ENCODE results near the gene A4GALT. TPM values are rescaled to one million over a fixed set of nuclear protein-coding genes. Genes with fewer than 3 reads are reported as not detected.
A peak's percentile ranks its signal among the peaks of the same experiment; 100 is the strongest.

The A4GALT gene
- polyA plus RNA-seq, 1 experiment: 1.8 TPM

GRCh38 chr22:42699976-42700352, 20.7 kb downstream of the A4GALT start:
- H3K4me3 ChIP-seq (ENCODE audit: low read depth, low read length): no peak overlapping the region
- CTCF ChIA-PET: no interaction called here
- no peak for TF ChIP-seq CTCF (IDR thresholded peaks at IDR 0.05; ENCODE audit: low read depth, low read length)
- POLR2A ChIA-PET: no interaction called here
- H3K27me3 ChIP-seq (ENCODE audit: control insufficient read depth, insufficient read depth, low read length): no peaks in the 10 kb centered on the region
- no peak for DNase-seq (ENCODE audit: low read depth, low spot score)
- H3K9me3 ChIP-seq (ENCODE audit: control insufficient read depth, insufficient read depth, low read length): no peaks in the 10 kb centered on the region; the same call in 1 of the 2 replicates
- no peak overlapping the region for H3K27ac ChIP-seq (ENCODE audit: low read depth, low read length)

- no peak for TF ChIP-seq CTCF (IDR thresholded peaks at IDR 0.05; ENCODE audit: low read depth, low read length)
- Histone ChIP-seq H3K4me3 (ENCODE audit: low read depth, low read length) (no peak overlapping the region), H3K27ac (ENCODE audit: low read depth, low read length) (no peak overlapping the region), H3K27me3 (ENCODE audit: control insufficient read depth, insufficient read depth, low read length) (no peaks in the 10 kb centered on the region), H3K9me3 (ENCODE audit: control insufficient read depth, insufficient read depth, low read length) (no peaks in the 10 kb centered on the region; the same call in 1 of the 2 replicates)
- ChIA-PET POLR2A (no interaction called here), CTCF (no interaction called here)
- no peak for DNase-seq (ENCODE audit: low read depth, low spot score)
Observed at GRCh38 chr22:42699281-42699975, 21.2 kb downstream of the A4GALT start.

DNA sequence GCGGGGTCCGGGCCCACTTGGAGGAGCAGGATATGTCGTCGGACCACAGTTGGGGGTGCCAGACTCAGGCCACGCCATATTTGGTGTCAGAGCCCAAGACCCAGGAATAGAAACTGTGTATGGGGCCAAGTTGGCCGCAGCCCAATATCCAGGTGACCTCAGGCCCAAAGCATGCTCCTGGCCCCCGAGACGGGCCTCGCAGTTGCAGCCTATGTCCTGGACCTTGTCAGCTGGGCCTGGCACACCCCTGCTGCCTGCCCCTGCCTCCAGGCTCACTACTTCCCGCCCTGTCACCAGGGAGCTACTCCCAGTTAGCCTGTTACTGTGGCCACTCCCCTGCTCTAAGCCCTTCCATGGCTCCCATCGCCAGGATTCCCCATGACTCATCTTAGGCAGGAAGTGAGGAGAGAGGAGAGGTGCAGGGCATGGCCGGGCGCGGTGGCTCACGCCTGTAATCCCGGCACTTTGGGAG, 23.1 kb downstream of the A4GALT start:
- peak overlapping the region; percentile 31 for H3K27ac ChIP-seq (ENCODE audit: low read depth, low read length)
- peak; percentile 44 for DNase-seq (ENCODE audit: low read depth, low spot score)
- TF ChIP-seq CTCF (IDR thresholded peaks at IDR 0.05; ENCODE audit: low read depth, low read length): no peak
- no peaks in the 10 kb centered on the region for H3K27me3 ChIP-seq (ENCODE audit: control insufficient read depth, insufficient read depth, low read length)
- no peak overlapping the region for H3K4me3 ChIP-seq (ENCODE audit: low read depth, low read length)
- ChIA-PET CTCF (no interaction called here), POLR2A (interaction anchor here (0.6 to 1.0 kb wide), 2 partner anchors 17 to 82 kb away, joined by 3 read pairs; no protein-coding TSS in a partner anchor)
- H3K9me3 ChIP-seq (ENCODE audit: control insufficient read depth, insufficient read depth, low read length): peaks cover 6% of the 10 kb centered on the region; the same call in 1 of the 2 replicates

DNA sequence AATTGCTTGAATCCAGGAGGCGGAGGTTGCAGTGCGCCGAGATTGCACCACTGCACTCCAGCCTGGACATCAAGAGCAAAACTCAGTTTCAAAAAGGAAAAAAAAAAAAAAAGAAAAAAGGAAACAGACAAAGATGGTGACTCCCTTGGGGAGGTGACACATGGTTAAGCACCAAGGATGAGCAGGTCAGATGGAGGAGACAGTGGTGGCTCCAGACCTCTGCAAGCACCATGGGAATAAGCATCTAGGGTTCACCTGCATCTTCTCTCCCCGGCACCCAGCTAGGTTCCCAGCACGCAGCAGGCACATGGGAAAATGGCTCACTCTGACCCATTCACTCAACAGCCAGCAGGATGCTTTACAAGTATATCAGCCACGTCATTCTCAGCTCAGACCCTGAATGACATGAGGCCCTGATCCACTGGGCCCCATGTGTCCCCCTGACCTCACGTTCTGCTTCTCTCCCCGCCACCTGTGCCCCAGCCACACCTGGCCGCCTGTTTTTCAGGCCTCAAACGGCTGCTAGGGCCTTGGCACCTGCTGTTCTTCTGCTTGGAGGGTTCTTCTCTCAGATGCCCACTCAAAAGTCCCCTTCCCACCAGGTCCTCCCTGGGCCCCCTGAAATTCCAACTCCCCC, 24.2 kb downstream of the A4GALT start:
- ChIA-PET CTCF (interaction anchor here (0.6 kb wide), 1 partner anchor 33 kb away, joined by 3 read pairs; no protein-coding TSS in a partner anchor), POLR2A (no interaction called here)
- no peak overlapping the region for H3K27ac ChIP-seq (ENCODE audit: low read depth, low read length)
- DNase-seq (ENCODE audit: low read depth, low spot score): no peak
- H3K9me3 ChIP-seq (ENCODE audit: control insufficient read depth, insufficient read depth, low read length): peaks cover 6% of the 10 kb centered on the region; the same call in 1 of the 2 replicates
- H3K27me3 ChIP-seq (ENCODE audit: control insufficient read depth, insufficient read depth, low read length): no peaks in the 10 kb centered on the region
- TF ChIP-seq CTCF (IDR thresholded peaks at IDR 0.05; ENCODE audit: low read depth, low read length): no peak
- no peak overlapping the region for H3K4me3 ChIP-seq (ENCODE audit: low read depth, low read length)

DNA sequence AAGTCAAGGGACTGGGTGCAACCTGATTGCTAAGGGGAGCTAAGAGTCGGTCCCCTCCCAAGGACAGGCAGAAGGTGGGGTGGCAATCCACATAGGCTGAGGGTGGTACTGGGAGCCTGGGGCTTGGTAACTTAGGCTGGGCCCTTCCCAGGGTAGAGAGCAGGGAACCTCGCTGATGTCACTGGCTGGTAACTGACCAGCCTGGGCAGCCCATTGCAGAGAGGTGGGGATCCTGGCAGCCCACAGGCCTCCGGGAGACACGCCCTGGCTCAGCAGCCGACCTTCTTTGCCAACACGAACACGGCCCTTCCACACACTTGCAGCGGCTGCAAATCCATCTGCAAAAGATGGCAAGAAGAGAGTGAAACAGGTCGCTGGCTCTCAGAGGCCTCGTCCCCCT, 25.4 kb downstream of the A4GALT start:
- Histone ChIP-seq H3K4me3 (ENCODE audit: low read depth, low read length) (no peak overlapping the region), H3K27ac (ENCODE audit: low read depth, low read length) (no peak overlapping the region), H3K27me3 (ENCODE audit: control insufficient read depth, insufficient read depth, low read length) (no peaks in the 10 kb centered on the region), H3K9me3 (ENCODE audit: control insufficient read depth, insufficient read depth, low read length) (peaks cover 6% of the 10 kb centered on the region; the same call in 1 of the 2 replicates)
- TF ChIP-seq CTCF (IDR thresholded peaks at IDR 0.05; ENCODE audit: low read depth, low read length): no peak
- ChIA-PET CTCF (interaction anchor here (0.7 kb wide), 1 partner anchor 619 kb away, joined by 7 read pairs; no protein-coding TSS in a partner anchor), POLR2A (interaction anchor here (0.7 kb wide), 1 partner anchor 48 kb away, joined by 5 read pairs; no protein-coding TSS in a partner anchor)
- no peak for DNase-seq (ENCODE audit: low read depth, low spot score)
